Muscle layer of colon (tissue), 2 donors: ENCODE data around the gene SLC2A13.

Experiments
- H3K27ac ChIP-seq: one replicate; pipeline ENCODE4 v1.7.0; 2013; ENCODE audit warnings: low read depth, mild to moderate bottlenecking, low read length, moderate library complexity
- H3K27me3 ChIP-seq, 2 donors: one replicate each; pipeline ENCODE4 v1.7.0; 2013; ENCODE audit warnings: low read length in 2 of 2, mild to moderate bottlenecking in 2 of 2; ENCODE audit not compliant: insufficient read depth in 2 of 2, control insufficient read depth in 1 of 2
- H3K36me3 ChIP-seq: one replicate; pipeline ENCODE4 v1.7.0; 2013; ENCODE audit warnings: mild to moderate bottlenecking, low read length; ENCODE audit not compliant: insufficient read depth
- H3K4me1 ChIP-seq: one replicate; pipeline ENCODE4 v1.7.0; 2013; ENCODE audit warnings: mild to moderate bottlenecking, low read length; ENCODE audit not compliant: insufficient read depth
- H3K4me3 ChIP-seq, 2 donors: one replicate each; pipeline ENCODE4 v1.7.0; 2013; ENCODE audit warnings: low read length in 2 of 2, low read depth in 1 of 2, mild to moderate bottlenecking in 1 of 2, moderate library complexity in 1 of 2
- H3K9ac ChIP-seq: one replicate; pipeline ENCODE4 v1.7.0; 2013; ENCODE audit warnings: low read length
- H3K9me3 ChIP-seq: one replicate; pipeline ENCODE4 v1.7.0; 2013; ENCODE audit warnings: mild to moderate bottlenecking, low read length
- donor health status: abdominal sarcoma.
- donor health status: Adenocarcinoma of cecum.

Gene SLC2A13

DNA sequence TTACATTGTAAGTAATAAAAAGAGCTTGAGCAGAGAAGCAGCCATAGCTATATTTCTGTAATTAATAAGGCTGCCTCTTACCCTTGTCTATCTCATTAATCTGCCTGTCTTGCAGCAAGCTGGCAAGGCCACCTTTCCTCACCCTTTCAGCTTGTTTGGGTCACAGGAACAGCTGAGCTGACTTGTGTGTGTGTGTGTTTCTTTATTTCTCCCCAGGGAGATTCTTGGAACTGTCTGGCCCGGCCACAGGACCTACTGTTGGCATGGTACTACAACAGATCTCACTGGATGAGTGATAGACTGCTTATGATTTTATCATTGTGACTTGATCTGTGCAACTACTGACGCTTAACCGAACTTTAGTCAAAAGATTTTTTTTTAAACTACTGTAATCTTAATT lies 213.7 kb downstream of the SLC2A13 start:
- H3K9me3 ChIP-seq: no peaks in the 10 kb centered on the region
- H3K27me3 ChIP-seq: no peaks in the 10 kb centered on the region

DNA sequence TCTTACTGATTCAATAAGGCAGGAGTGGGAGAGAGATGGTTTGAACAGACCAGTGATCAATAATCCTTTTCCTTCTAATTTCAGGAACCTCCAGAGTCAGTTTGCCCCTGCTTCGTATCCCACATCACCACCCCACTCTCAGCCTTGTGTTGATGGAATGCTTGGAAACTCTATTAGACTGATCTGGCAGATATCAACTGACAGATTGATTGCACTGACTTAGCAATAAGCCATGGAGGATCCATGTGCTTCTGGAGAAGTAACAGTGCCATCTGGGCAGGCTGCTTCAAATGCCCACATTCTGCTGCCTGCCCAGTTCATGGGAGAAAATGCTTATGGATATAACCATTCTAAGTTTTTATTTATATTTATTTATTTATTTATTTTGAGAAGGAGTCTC lies 218.0 kb downstream of the SLC2A13 start:
- Histone ChIP-seq H3K27ac (no peak overlapping the region), H3K4me1 (peaks cover 6% of the 10 kb centered on the region), H3K27me3 (no peaks in the 10 kb centered on the region), H3K9ac (no peak overlapping the region), H3K36me3 (no peaks in the 10 kb centered on the region), H3K9me3 (no peaks in the 10 kb centered on the region), H3K4me3 (no peak overlapping the region)

More for the DNA sequence above, 213.7 kb downstream of the SLC2A13 start:
- Histone ChIP-seq H3K36me3 (no peaks in the 10 kb centered on the region), H3K4me1 (peaks cover 6% of the 10 kb centered on the region), H3K9ac (no peak overlapping the region), H3K27ac (no peak overlapping the region), H3K4me3 (no peak overlapping the region)

DNA sequence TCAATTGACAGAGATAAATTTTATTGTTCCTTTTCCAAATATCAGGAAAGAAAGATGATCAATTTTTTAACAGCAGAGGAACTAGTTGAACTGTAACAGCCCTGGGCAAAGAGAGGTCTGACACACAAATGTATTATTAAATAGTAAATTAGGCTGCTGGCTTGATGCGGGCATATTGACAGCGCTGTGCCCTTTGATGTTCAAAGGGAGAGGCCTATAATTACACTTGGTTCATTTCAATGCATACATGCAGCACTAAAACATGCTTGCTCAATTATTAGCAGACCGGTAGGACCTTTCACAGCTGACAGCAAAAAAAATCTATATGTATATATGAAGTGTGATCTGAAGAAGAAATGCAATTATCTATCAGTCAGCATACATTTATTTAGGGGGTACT lies 219.8 kb downstream of the SLC2A13 start:
- Histone ChIP-seq H3K27ac (no peak overlapping the region), H3K4me3 (no peak overlapping the region), H3K9ac (no peak overlapping the region), H3K4me1 (no peaks in the 10 kb centered on the region), H3K27me3 (no peaks in the 10 kb centered on the region), H3K36me3 (no peaks in the 10 kb centered on the region), H3K9me3 (no peaks in the 10 kb centered on the region)

DNA sequence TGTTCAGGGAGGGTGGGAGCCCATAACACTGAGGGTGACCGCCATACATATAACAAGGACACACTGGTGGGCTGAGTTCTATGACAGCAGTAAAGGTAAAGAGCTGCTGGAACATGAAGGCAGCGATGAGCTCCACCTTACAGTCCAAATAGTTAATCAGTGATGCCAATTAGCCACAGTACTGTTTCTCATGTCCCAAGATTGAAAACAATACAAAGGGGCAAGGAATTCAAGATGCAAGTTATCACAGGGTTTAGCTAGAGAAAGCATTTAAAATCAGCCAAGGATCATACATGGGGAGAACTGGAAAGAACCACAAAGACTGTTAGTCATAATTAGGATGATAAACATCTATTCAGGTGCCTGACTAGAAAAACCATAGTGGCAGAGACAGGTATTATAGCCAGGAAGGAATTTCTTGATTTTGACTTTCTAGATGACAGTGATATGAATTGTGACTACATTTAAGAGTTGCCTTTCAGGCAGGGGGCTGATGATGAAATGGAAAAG lies 221.2 kb downstream of the SLC2A13 start:
- Histone ChIP-seq H3K27ac (no peak overlapping the region), H3K27me3 (no peaks in the 10 kb centered on the region), H3K4me3 (no peak overlapping the region), H3K9me3 (no peaks in the 10 kb centered on the region), H3K4me1 (no peaks in the 10 kb centered on the region), H3K36me3 (no peaks in the 10 kb centered on the region), H3K9ac (no peak overlapping the region)

DNA sequence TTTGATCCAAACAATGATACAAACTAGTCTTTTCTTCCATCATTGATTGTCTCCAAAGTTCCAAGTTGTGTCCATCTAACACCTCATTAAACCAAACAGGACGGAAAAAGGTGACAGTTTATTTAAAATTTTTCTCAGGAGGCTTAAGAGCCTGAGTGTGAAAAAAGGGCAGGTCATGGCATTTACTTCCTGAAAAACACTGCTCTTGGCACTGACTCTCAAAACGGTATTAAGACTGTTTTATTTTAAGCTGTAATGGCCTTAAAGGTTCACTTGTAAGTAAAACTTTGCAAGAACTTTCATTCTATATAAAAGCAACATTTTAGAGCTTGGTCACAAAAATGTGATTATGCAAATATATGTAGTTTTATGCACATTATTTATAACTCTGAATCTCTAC lies 222.5 kb downstream of the SLC2A13 start:
- H3K36me3 ChIP-seq: no peaks in the 10 kb centered on the region
- no peaks in the 10 kb centered on the region for H3K4me1 ChIP-seq
- H3K9ac ChIP-seq: no peak overlapping the region
- no peaks in the 10 kb centered on the region for H3K27me3 ChIP-seq
- no peak overlapping the region for H3K27ac ChIP-seq
- H3K4me3 ChIP-seq: no peak overlapping the region
- H3K9me3 ChIP-seq: no peaks in the 10 kb centered on the region

DNA sequence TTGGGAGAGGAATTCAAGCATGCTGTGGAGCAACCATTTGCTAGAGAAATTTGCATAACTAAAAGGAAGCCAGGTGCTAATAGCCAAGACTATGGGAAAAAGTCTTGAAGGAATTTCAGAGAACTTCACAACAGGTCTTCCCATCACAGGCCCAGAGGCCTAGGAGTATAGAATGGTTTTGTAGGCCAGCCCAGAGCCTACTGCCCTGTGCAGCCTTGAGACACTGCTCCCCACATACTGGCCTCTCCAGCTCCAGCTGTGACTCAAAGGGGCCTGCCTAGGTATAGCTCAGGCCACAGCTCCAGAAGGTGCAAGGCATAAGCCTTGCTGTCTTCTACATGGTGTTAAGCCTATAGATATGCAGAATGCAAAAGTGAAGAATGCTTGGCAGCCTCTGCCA lies 227.1 kb downstream of the SLC2A13 start:
- H3K9ac ChIP-seq: no peak overlapping the region
- H3K36me3 ChIP-seq: no peaks in the 10 kb centered on the region
- no peaks in the 10 kb centered on the region for H3K9me3 ChIP-seq
- no peaks in the 10 kb centered on the region for H3K4me1 ChIP-seq
- no peak overlapping the region for H3K27ac ChIP-seq
- no peak overlapping the region for H3K4me3 ChIP-seq
- H3K27me3 ChIP-seq: no peaks in the 10 kb centered on the region

DNA sequence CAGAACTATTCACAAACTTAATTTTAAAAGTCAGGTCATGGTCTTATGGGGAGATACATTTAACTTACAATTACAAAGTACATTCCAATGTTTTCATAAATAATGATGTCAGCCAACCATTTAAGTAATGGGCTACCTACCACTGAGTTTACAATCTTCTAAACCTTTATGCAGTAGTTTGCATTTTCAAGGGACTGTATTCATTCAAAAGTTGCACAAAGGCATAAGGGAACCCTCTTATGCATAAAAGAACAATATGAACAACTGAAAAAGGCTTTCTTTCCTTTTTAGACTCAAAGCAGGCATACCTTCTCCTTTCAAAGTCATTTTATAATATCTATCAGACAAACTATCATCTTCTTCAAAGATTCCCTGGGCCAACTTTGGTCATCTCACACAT lies 230.2 kb downstream of the SLC2A13 start:
- Histone ChIP-seq H3K4me1 (no peaks in the 10 kb centered on the region), H3K36me3 (no peaks in the 10 kb centered on the region), H3K27me3 (no peaks in the 10 kb centered on the region), H3K4me3 (no peak overlapping the region), H3K27ac (no peak overlapping the region), H3K9me3 (no peaks in the 10 kb centered on the region), H3K9ac (no peak overlapping the region)

DNA sequence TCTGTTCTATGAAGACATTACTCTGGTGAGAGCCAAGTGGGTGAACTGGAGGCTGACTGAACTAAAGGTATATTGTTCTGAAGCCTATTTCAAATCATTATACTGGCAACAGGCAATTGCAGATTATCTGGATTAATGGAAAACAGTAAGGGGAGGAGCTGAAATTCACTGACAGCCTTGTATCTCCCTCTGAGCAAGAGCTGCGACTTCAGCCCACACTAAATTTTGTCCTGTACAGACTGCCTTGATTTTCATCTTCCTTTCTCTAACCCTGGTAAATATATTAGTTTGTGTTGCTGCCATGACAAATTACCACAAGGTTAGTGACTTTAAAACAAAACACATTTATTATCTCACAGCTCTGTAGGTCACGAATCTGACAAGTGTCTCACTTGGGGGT lies 231.1 kb downstream of the SLC2A13 start:
- no peaks in the 10 kb centered on the region for H3K27me3 ChIP-seq
- no peaks in the 10 kb centered on the region for H3K36me3 ChIP-seq
- H3K9me3 ChIP-seq: no peaks in the 10 kb centered on the region
- H3K9ac ChIP-seq: no peak overlapping the region
- no peak overlapping the region for H3K4me3 ChIP-seq
- no peak overlapping the region for H3K27ac ChIP-seq
- H3K4me1 ChIP-seq: no peaks in the 10 kb centered on the region

DNA sequence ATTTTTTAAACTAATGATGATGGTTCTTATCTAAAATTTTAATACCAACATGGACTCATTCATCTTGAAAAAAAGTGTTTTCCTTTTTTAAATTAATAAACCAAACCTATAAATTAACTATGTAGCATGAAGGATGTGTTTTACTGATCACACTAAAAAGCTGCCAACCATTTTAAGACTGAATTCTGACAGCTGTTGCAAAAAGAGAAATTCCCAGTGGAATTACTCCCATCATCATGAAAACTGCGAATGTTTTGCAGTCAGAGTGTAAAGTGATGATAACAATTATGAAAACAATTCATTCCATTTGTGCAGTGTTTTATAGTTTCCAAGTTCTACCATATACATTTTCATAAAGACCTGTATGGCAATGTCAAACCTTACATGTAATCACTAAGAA lies 232.8 kb downstream of the SLC2A13 start:
- Histone ChIP-seq H3K27ac (no peak overlapping the region), H3K36me3 (no peaks in the 10 kb centered on the region), H3K27me3 (no peaks in the 10 kb centered on the region), H3K4me3 (no peak overlapping the region), H3K9ac (no peak overlapping the region), H3K4me1 (no peaks in the 10 kb centered on the region), H3K9me3 (no peaks in the 10 kb centered on the region)

DNA sequence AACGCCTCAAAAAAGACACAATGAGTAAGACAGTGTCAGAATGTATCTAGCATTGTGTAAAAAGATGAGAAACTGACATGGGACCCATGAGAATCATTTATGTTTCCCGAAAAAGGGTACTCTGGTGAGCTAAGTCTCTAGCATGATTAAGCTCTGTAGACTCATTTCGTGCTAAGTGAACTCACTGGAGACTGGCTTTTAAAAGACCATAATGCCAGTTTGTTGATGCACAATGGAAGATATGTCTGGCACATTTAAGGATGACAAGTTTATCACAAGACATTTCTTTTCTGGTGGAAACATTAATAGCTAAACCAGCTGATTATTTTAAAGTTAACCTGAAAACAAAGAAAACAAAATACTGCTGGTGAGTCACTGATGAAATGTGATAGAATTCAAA lies 233.5 kb downstream of the SLC2A13 start:
- Histone ChIP-seq H3K4me3 (no peak overlapping the region), H3K27me3 (no peaks in the 10 kb centered on the region), H3K36me3 (no peaks in the 10 kb centered on the region), H3K4me1 (no peaks in the 10 kb centered on the region), H3K27ac (no peak overlapping the region), H3K9me3 (no peaks in the 10 kb centered on the region), H3K9ac (no peak overlapping the region)

DNA sequence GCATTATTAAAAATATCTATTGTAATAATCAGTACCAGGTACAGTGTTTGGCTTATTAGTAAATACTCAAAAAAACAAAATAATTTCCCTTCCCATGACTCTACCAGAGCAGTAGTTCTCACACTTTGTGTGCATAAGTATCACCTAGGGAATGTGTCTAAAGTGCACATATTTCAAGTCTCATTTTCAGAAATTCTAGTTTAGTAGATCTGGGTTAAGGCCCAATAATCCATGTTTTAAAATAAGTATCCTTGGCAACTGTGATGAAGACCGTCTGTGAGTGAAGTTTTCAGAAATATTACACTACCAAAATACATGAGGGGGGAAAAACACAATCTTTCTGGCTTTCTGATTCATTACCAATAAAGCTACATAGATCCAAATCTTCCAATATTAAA lies 237.6 kb downstream of the SLC2A13 start:
- Histone ChIP-seq H3K36me3 (no peaks in the 10 kb centered on the region), H3K9ac (no peak overlapping the region), H3K4me3 (no peak overlapping the region), H3K4me1 (no peaks in the 10 kb centered on the region), H3K27me3 (no peaks in the 10 kb centered on the region), H3K27ac (no peak overlapping the region), H3K9me3 (no peaks in the 10 kb centered on the region)

DNA sequence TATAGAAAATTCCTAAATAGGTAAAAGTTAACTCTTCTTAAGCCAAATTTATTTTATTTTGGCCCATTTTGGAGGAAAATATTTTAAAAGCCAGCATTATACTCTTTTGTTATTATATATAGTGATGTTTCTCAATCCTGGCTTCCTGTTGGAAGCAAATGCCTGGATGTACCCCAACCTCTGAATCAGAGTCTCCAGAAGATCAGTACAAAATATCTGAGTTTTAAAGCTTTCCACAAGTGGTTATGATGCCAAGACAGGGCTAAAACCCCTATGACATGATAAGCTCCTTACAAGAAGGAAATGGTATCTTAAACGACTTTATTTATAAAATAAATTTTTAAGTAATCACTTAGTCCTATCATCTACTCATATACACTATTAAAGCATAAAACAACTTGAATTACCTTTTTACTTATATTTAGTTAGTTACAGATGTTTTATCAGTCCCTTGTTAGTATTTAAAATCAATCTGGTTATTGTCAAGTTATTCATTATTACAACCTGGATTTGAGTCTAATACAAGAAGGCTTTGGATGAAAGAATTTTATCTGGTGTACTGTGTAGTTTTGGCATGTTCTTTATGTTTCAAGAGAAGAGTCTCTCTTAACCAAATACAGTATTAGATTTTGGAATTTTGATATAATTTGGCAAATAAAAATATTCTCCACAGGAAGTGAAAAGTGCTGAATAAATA lies 238.1 kb downstream of the SLC2A13 start:
- Histone ChIP-seq H3K27ac (no peak overlapping the region), H3K36me3 (no peaks in the 10 kb centered on the region), H3K27me3 (no peaks in the 10 kb centered on the region), H3K4me1 (no peaks in the 10 kb centered on the region), H3K9ac (no peak overlapping the region), H3K4me3 (no peak overlapping the region), H3K9me3 (no peaks in the 10 kb centered on the region)
